NCI-H345 treated with DMSO at 0.1 percent for 48 hours (cell line): ENCODE data around the gene GAB1.

Experiments
- DNase-seq: peaks from one replicate; lab custom pipeline; 2025; ENCODE audit not compliant: unreplicated experiment; lab: John Stamatoyannopoulos, UW

The GAB1 gene

GRCh38 chr4:143407888-143408287 is 71.2 kb downstream of the GAB1 start:
- DNase-seq: no peak

- no peak for DNase-seq
Observed at GRCh38 chr4:143410015-143410414, 73.3 kb downstream of the GAB1 start.

GRCh38 chr4:143411527-143412419 is 75.1 kb downstream of the GAB1 start:
- no peak for DNase-seq

- no peak for DNase-seq
Observed at GRCh38 chr4:143412420-143412758, 75.7 kb downstream of the GAB1 start.

- no peak for DNase-seq
Observed at GRCh38 chr4:143417679-143418403, 81.2 kb downstream of the GAB1 start.

- no peak for DNase-seq
Observed at GRCh38 chr4:143420227-143420626, 83.6 kb downstream of the GAB1 start.

GRCh38 chr4:143421609-143422008 is 84.9 kb downstream of the GAB1 start:
- DNase-seq: no peak

- no peak for DNase-seq
Observed at GRCh38 chr4:143424276-143424675, 87.6 kb downstream of the GAB1 start.

- DNase-seq: no peak
Observed at GRCh38 chr4:143431526-143432257, 95.0 kb downstream of the GAB1 start.

- DNase-seq: no peak
Observed at GRCh38 chr4:143432258-143432591, 95.5 kb downstream of the GAB1 start.

GRCh38 chr4:143433231-143433630 is 96.6 kb downstream of the GAB1 start:
- no peak for DNase-seq

GRCh38 chr4:143435955-143436354 is 99.3 kb downstream of the GAB1 start:
- DNase-seq: no peak

GRCh38 chr4:143437476-143437875 is 100.8 kb downstream of the GAB1 start:
- DNase-seq: no peak

GRCh38 chr4:143437937-143438336 is 101.3 kb downstream of the GAB1 start:
- no peak for DNase-seq

- DNase-seq: no peak
Observed at GRCh38 chr4:143438710-143439109, 102.0 kb downstream of the GAB1 start.

- DNase-seq: no peak
Observed at GRCh38 chr4:143441109-143441508, 104.4 kb downstream of the GAB1 start.

- DNase-seq: no peak
Observed at GRCh38 chr4:143441678-143442077, 105.0 kb downstream of the GAB1 start.

- DNase-seq: no peak
Observed at GRCh38 chr4:143443728-143444127, 107.1 kb downstream of the GAB1 start.

- no peak for DNase-seq
Observed at GRCh38 chr4:143451186-143451585, 114.5 kb downstream of the GAB1 start.

- no peak for DNase-seq
Observed at GRCh38 chr4:143455211-143455610, 118.5 kb downstream of the GAB1 start.

GRCh38 chr4:143458966-143459365 is 122.3 kb downstream of the GAB1 start:
- DNase-seq: no peak
